Measurements from ENCODE around the gene SRRM3.
"Not testable (repeated sequence)": the region's sequence is repeated elsewhere in the genome, so short reads cannot be mapped to it uniquely, and the experiment has no call there.

SRRM3 gene

DNA sequence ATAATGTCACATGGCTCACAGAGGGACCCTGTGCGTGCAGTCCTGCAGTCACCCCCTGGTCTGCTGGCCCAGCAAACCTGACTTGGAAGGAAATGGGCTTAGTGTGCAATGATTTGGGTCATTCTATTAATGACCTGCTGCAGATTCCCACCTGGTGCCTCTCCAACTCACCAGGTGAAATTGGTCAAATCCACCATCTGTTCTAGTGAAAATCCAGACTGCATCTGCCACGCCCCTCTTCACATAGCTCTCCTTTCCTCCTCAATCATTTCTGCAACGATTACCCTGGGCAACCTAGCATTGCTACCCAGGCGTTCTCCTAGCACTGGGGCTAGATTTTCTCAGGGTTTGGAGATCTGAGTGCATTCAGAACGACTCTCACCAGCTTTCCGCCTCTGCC is 29.4 kb downstream of the SRRM3 start:
- no peak for DNase-seq

DNA sequence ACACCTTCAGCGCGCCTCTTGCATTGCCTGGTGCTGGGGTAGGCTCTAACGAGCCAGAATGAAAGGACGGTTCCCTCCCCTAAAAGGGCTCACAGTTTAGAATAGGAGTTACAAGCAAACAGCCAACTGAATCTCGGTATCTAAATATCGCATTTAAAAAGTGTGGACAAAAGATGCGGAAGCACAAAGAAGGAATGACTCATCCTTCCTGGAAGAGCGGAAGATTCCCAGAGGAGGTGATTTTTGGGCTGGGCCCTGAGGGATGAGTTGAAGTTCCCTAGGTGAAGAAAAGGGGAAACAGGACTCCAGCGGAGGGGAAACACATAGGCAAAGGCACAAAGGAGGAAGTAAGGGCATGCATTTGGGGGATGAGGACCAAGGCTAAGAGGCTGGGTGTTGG is 29.9 kb downstream of the SRRM3 start:
- DNase-seq: no peak

DNA sequence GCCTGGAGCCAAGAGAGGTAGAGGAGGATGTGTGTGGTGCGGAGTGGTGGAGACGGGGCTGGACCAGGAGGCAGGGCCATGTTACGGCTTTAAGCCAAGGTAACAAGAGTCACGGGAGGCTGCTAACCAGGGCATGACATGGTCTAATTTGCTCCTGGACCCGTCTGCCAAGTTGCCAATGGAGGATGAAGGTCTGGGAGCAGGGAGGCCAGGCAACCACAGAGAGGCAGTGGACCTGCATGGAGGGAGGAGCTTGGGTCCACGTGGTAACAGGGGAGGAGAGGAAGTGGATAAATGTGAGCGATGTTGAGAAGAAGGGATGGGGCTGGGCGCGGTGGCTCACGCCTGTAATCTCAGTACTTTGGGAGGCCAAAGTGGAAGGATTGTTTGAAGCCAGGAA is 31.0 kb downstream of the SRRM3 start:
- DNase-seq: no peak

DNA sequence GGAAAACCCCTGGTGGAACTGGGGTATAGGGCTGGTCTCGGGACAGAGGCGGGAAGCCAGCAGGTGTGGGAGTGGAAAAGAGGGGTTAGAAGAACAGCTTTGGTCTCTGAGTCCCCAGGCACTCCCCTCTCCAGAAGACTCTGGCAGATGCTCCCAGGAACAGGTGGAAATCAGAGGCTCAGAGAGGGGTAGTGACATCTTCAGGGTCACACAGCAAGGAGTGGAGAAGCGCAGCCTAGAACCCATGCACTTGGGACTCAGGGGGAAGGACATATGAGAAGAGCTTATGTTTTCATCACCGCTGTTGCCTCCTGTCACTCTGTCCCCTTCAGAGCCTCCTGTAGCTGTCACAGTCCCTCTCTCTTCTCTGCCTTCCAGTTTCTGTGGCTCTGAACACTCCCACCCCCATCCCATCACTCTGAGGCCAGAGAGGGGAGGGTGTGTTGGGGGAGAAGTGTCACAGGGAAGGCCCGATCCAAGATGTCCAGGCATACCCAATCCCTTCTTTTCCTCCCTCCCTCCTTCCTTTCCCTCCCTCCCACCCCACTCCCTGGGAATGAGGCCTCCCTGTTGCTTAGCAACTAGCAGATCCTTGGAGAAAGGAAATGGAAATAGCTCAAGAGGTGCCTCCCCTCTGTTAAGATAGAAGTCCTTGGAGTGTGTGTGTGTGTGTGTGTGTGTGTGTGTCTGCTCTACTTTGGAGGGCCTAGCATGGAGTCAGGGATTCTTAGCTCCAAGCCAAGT is 32.0 kb downstream of the SRRM3 start:
- DNase-seq: no peak

DNA sequence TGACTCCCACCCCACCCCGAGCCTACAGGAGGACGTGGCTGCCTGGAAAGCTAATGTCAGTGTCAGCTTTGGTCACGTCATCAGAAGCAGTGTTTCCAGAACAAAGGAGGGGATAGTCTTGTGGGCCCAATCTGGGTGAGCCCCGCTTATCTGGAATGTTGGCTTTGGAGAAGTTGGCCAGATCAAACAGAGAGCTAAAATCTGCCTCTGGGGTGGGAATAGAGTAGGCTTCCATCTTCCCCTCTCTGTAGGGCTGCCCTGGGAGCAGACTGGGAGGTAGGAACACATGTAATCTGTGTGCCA is 32.5 kb downstream of the SRRM3 start:
- DNase-seq: no peak

DNA sequence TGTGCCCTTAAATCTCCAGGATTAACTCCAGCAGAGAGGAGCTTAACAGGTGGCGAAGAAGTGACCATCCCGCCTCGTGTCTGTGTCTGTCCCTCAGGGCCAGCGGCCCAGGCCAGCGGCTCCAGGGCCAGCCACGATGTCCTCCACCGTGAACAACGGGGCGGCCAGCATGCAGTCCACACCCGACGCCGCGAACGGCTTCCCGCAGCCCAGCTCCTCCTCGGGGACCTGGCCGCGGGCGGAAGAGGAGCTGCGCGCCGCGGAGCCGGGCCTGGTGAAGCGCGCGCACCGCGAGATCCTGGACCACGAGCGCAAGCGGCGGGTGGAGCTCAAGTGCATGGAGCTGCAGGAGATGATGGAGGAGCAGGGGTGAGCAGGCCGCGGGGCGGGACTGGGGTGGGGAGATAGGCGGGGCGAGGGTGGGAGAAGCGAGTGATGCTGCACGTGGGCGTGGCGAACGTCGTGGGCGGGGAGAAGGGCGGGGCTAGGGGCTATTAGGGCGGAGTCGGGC is 33.3 kb downstream of the SRRM3 start:
- DNase-seq: peak; percentile 69 to 74

DNA sequence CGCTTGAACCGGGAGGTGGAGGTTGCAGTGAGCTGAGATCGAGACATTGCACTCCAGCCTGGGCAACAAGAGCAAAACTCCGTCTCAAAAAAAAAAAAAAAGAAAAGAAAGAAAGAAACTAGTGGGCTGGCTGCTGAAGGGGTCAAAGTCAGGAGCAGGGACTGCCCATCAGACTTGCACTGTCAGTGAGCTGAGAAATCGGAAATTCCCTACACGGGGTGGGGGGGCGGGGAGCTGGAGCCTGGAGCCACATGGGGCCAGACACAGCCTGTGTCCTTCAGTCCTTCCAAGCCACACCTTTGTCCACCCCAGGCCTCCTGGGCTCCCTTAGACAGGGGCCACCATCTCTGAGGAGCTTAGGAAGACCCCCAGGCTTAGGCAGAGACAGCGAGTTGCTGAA is 34.5 kb downstream of the SRRM3 start:
- no peak for DNase-seq

DNA sequence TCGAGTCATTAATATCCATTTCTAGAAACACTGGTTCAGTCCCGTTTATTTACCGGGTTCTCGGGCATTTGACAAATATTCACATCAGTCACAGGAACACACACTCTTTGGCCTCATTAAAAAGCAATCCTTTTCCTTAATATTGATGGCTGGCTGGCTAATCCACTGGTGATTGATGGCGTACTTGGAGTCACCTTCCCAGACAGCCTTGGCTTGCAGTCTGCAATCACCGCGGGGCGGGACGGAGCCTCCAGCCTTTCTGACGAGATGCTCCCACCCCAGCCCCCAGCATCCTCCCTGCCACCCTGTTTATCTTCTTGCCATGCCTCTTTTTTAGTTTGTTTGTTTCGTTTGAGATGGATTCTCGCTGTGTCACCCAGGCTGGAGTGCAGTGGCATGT is 36.6 kb downstream of the SRRM3 start:
- DNase-seq: no peak

DNA sequence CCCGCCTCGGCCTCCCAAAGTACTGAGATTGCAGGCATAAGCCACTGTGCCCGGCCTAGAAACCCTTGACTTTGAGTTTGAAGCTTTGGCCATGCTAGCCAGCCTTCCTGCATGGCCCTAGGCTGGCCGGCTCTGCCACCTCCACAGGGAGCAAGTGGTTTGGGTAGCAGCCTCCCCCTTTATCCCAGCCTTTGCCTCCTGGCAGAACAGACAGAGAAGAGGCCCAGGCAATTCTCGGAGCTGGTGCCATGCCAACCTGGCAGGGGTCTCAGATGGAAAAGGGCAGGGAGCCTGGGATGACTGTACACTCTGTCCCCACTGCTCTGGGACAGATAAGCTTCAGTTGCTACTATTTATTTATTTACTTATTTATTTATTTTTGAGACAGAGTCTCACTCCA is 39.4 kb downstream of the SRRM3 start:
- DNase-seq: no peak

DNA sequence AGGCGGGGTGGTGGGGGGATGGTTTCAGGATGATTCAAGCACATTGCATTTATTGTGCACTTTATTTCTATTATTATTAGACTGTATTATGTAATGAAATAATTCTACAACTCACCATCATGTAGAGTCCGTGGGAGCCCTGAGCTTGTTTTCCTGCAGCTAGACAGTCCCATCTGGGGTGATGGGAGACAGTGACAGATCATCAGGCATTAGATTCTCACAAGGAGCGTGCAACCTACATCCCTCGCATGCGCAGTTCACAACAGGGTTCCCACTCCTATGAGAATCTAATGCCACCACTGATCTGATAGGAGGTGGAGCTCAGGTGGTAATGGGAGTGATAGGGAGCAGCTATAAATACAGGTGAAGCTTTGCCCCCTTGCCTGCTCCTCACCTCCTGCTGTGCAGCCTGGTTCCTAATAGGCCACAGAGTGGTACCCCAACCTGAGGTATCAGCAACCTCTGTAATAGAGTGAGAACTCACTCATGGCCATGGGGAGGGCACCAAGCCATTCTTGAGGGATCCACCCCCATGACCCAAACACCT is 40.9 kb downstream of the SRRM3 start:
- not testable (repeated sequence) for DNase-seq

DNA sequence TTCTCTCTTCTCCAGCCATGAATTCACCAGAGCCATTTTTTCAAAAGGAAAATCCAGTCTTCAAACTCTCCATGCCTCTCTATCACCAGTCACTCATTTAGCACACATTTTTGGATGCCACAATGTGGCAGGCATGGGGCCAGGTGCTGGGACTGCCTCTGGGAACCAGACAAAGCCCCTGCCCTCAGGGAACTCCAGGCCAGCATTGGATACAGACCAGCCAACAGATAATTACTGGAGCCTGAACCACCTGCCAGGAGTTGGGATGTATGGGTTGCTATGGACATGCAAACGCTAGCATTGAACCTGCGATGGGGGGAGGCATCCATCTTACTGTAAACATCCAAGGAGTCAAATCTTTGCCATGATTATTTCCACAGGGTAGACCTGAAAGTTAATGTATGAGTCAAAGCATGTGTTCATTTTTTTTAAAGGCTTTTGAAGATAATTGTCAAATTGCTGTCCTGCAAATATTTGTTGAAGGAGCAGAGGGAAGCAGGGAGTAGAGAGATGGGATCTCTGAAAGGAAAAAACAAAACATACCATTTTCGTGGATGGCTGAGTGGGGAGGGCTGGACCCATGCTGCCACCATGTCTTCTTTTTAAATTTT is 43.2 kb downstream of the SRRM3 start:
- DNase-seq: no peak

DNA sequence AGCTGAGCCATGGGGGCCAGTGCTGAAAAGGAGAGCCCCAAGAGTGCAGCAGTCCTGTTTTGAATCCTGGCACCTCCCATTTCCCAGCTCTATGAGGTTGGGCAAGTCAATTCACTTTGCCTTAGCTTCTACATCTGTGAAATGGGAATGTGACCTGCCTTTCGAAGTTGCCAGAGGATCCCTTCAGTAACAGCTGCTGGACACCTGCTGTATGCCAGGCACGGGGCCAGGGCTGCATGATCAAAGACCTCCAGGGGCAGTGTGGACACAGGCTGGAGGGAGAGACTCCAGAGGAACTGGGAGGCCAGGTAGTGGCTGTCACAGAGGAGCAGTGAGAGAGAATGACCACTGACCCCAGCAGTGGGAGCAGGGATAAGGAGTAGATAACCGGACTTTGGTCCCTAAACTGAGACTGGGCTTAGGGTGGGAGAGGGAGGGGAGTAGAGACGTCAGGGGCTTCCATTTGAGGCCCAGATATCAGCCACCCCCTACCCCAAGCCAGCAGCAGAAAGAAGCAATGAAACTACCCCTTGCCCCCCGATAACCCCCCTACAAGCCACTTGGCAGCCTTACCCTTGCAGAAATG is 45.2 kb downstream of the SRRM3 start:
- DNase-seq: no peak

DNA sequence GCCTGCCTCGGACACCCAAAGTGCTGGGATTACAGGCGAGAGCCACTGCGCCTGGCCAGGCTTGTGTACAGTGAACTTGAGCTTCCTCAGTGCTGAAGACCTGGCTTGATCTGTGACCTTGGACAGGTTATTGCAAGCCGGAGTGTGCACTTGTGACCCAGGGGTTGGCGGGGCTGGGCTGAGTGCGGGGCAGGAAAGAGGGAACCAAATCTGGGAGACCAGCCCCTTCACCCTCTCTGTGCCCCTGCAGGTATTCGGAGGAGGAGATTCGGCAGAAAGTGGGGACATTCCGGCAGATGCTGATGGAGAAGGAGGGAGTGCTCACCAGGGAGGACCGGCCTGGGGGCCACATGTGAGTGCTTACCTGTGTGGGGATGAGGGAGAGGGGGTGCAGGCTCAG is 46.2 kb downstream of the SRRM3 start:
- no peak for DNase-seq

DNA sequence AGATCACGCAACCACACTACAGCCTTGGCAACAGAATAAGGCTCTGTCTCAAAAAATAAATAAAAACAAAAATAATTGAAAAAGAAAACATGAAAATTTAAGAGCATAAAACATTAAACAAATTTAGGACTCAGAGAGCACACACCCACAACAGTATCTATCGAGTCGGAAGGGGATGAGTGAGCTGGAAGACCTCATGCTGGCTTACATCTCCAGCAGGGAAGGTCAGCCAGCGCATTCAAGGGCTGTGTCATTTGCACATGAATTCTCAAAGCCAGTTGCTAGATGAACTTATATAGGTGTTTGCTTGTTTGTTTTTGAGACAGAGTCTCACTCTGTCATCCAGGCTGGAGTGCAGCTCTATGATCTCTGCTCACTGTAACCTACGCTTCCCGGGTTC is 50.3 kb downstream of the SRRM3 start:
- no peak for DNase-seq

DNA sequence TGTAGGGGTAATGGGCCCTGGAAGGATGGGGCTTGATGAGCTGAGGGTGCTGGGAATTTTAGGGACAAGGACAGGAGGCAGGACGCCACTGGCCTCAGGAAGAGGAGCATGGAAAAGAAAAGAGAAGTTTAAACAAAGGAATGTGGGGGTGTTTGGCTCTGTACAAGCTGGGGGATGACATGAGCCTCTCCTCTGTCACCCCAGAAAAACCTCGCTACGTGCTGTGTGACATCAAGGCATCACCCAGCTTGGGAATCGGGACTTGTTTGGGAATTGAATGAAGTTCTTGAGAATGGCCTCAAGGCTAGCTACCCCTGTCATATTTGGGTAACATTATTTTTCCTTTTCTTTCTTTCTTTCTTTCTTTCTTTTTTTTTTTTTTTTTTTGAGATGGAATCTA is 53.1 kb downstream of the SRRM3 start:
- DNase-seq: no peak

DNA sequence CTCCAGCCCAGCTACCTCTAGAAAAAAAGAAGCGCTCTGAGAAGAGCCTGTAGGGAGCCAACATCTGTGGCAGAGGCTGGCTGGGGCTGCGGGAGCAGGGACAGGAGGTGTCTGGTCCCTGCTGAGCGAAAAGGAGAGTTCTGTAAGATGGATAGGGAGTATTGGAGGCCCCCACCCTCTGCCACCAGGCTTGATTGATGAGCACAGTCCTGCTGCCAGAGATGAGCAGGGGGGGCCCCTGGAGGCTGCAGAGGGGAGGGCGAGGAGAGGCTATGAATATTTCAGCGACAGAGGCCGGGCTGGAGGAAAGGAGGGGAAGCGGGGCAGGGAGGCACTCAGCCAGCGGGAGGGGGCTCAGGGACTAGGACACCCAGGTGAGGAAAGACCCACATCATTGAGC is 56.3 kb downstream of the SRRM3 start:
- DNase-seq: no peak

DNA sequence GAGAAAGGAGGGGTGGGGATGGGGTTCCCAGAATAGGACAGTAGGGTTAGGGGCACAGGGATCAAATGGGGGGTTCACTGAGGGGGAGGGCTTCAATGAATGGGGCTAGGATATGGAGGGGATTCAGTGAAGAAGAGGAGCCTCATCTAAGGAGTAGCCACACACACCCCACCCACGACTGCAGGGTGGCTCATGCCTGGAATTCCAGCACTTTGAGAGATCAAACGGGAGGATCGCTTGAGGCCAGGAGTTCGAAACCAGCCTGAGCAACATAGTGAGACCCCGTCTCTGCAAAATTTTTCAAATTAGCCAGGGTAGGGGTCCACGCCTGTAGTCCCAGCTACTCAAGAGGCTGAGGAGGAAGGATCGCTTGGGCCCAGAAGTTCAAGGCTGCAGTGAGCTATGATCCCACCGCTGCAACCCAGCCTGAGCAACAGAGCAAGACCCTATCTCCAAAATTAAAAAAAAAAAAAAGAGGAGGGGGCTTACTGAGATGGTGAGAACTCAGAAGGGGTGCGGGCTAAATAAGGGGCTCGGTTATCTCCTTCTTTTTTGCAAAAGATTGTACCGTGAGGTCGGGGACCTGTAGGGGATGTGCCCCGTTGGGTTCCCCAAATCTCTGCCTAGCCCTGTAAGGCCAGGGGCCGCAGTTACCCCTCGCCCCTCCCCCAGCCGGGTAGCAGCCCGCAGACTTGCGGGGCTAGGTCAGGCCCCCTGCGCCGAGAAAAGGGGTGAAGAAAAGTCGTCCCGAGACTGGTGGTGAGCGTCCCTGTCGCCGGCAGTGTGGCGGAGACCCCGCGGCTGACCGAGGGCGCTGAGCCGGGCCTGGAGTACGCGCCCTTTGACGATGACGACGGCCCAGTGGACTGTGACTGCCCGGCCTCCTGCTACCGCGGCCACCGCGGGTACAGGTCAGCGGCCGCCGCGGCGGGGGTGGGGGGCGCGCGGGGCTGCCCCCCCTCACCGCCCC is 57.7 kb downstream of the SRRM3 start:
- DNase-seq: no peak

DNA sequence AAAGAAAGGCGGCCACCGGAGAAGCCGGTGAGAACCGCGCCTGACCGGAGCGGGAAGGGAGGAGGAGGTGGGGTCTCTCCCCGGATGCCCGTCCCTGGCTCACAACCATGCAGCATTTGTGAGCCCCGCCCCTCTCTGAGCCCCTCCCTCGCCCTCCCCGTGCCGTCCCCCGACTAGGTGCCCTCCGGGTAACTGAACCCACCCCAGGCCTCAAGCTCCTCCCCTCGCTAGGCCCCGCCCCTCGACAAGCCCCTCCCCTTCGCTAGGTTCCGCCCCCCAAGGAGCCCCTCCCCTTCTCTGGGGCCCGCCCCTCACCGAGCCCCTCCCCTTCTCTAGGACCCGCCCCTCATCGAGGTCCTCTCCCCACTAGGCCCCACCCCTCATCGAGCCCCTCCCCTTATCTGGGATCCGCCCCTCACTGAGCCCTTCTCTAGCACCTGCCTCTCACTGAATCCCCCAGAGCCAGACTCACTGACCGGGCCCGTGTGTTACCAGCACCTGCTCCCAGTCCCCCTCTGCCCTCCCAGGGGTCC is 58.5 kb downstream of the SRRM3 start:
- no peak for DNase-seq

DNA sequence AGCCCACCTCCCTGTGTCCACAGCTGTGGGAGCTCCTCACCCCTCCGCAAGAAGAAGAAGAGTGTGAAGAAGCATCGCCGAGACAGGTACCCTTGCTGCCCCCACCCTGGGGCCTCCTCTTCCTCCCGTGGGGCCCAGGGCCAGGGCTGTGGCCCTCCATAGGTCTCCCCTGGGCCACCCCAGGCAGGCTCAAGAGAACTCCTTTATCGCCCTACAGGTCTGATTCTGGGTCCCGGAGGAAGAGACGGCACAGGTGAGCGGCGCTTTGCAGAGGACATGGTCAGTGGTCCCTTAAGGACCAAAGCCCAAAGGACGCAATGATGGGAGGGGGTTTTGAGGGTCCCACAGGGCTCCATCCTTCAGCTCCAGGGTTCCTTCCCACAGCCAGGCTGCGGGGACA is 59.6 kb downstream of the SRRM3 start:
- DNase-seq: no peak

DNA sequence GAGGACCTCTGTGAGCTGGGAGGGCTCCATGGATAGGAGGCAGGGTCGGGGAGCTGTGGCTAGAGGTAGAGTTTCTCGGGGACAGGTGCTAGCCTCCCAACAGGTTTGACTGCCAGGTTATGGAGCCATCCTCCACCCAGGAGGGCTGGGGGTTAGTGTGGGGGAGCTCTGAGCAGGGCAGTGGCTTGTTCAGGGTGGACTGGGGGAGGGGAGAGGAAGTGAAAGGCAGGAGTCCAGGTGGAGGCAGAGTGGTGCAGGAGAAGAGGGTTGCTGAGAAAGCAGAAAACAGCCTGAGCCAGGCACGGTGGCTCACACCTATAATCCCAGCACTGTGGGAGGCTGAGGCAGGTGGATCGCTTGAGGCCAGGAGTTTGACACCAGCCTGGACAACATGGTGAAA is 60.2 kb downstream of the SRRM3 start:
- no peak for DNase-seq

DNA sequence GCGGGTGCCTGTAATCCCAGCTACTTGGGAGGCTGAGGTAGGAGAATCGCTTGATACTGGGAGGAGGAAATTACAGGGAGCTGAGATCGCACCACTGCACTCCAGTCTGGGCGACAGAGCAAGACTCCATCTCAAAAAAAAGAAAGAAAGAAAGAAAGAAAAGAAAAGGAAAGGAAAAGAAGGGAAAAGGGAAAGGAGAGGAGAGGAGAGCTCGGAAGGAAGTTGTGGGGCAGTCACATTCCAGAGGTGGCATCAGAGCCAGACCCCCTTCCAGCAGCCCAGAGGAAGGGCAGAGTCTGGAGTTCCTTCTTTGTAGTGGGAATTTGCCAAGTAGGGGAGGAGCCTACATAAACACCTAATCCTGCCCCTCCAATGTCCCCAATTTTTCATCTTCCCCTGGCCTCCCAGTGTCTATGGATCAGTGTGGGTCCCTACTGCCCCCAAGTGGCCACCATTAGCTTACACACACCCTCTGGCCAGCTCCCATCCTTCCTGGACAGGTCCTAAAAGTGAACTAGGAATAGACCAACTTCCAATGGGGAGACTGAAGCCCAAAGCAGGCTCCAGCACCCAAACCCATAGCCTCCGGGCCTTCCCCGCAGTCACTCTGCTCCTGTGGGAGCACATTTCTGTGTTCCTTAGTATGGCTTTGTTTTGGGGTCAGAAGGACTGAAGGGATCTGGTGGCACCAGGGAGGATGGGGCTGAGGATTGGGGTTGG is 61.1 kb downstream of the SRRM3 start:
- peak; percentile 56 to 68 for DNase-seq

DNA sequence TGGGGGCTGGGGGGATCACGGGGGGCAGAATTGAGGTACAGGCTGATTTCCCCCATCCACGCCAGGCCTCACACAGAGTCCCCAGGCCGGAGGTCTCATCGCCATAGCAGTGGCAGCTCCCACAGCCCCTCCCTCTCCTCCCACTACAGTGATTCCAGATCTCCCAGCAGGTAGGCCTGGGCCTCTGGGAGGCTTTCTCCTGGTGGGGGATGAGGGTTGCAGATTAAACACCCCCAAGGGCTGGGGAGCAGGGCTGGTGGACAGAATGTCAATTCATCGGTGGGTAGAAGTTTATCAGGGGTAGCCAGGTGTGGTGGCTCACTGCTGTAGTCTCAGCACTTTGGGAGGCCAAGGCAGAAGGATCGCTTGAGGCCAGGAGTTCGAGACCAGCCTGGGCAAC is 63.6 kb downstream of the SRRM3 start:
- DNase-seq: no peak
